Measurements from ENCODE around the gene ZBTB5. TPM values are rescaled to one million over a fixed set of nuclear protein-coding genes. Genes with fewer than 3 reads are reported as not detected.
A peak's percentile ranks its signal among the peaks of the same experiment; 100 is the strongest.

Gene ZBTB5
- total and polyA plus RNA-seq, 9 of the 15 experiments (the other 6 are each of a cell fraction or from before 2014, with no cell fraction given), result 2.3 to 43.2 (median 15.5) TPM

DNA sequence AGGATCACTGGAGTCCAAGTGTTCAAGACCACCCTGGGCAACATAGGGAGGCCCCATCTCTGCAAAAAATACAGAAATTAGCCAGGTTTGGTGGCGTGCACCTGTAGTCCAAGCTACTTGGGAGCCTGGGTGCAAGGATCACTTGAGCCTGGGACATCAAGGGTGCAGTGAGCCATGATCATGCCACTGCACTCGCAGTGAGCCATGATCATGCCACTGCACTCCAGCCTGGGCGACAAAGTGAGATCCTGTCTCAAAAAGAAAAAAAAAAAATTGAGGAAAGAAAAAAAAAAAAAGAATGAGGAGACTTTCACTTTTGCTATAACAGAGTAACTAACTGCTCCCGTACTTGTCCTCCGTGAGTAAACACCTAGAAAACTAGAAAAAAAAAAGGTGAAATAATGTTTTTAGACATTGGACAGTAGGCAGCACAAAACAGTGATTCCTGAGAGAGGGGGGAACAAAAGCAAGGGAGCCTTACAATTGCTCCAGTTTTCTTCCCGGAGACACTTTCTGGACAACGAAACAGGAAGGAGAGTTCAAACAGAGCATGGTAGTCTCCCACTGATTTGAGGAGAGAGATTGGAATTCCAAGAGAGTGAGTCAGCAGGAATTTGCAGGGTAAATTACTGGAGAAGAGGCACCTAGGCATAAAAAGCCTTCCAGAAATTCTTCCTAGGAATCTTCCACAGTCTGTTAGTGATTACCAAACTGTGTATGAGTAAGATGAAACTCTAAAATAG, 6.9 kb upstream of the ZBTB5 start (continued):
- TF ChIP-seq, protein P1, sequence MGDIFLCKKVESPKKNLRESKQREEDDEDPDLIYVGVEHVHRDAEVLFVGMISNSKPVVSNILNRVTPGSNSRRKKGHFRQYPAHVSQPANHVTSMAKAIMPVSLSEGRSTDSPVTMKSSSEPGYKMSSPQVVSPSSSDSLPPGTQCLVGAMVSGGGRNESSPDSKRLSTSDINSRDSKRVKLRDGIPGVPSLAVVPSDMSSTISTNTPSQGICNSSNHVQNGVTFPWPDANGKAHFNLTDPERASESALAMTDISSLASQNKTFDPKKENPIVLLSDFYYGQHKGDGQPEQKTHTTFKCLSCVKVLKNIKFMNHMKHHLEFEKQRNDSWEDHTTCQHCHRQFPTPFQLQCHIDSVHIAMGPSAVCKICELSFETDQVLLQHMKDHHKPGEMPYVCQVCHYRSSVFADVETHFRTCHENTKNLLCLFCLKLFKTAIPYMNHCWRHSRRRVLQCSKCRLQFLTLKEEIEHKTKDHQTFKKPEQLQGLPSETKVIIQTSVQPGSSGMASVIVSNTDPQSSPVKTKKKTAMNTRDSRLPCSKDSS (IDR thresholded peaks at IDR 0.05; ENCODE audit: low read depth, partially characterized antibody), result no peak
- TF ChIP-seq HOXB6 (CRISPR knock-in tag; IDR thresholded peaks at IDR 0.05; ENCODE audit: borderline replicate concordance), result no peak
- TF ChIP-seq TFAM (CRISPR knock-in tag; conservative IDR thresholded peaks at IDR 0.05), result no peak
- TF ChIP-seq ZNF384 (IDR thresholded peaks at IDR 0.05; ENCODE audit: low read depth, low read length), result 0 out of 2 replicates have a peak, but pooled peaks have one; percentile 11
- TF ChIP-seq NFE2L1 (tag; IDR thresholded peaks at IDR 0.05; ENCODE audit: borderline replicate concordance, low read depth), result peak; percentile 58
- no peak for TF ChIP-seq TCF7 (IDR thresholded peaks at IDR 0.05; ENCODE audit: borderline replicate concordance)
- no peak for TF ChIP-seq RBM15 (IDR thresholded peaks at IDR 0.05; ENCODE audit: insufficient read depth, low read length)
- TF ChIP-seq, protein P2, sequence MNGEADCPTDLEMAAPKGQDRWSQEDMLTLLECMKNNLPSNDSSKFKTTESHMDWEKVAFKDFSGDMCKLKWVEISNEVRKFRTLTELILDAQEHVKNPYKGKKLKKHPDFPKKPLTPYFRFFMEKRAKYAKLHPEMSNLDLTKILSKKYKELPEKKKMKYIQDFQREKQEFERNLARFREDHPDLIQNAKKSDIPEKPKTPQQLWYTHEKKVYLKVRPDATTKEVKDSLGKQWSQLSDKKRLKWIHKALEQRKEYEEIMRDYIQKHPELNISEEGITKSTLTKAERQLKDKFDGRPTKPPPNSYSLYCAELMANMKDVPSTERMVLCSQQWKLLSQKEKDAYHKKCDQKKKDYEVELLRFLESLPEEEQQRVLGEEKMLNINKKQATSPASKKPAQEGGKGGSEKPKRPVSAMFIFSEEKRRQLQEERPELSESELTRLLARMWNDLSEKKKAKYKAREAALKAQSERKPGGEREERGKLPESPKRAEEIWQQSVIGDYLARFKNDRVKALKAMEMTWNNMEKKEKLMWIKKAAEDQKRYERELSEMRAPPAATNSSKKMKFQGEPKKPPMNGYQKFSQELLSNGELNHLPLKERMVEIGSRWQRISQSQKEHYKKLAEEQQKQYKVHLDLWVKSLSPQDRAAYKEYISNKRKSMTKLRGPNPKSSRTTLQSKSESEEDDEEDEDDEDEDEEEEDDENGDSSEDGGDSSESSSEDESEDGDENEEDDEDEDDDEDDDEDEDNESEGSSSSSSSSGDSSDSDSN (IDR thresholded peaks at IDR 0.05; ENCODE audit: borderline replicate concordance in 1 of 2, low read depth in 2 of 2, low read length in 2 of 2), result no peak
- TF ChIP-seq DPF2 (IDR thresholded peaks at IDR 0.05), result peak; percentile 31; the same call in 1 of the 2 replicates
- TF ChIP-seq HNRNPL (IDR thresholded peaks at IDR 0.05; ENCODE audit: low read depth, low read length), result no peak
- TF ChIP-seq CHD4 (IDR thresholded peaks at IDR 0.05; ENCODE audit: insufficient read depth, insufficient replicate concordance, low read depth, low read length, poor library complexity, severe bottlenecking), result no peak
- TF ChIP-seq NCOA4 (IDR thresholded peaks at IDR 0.05; ENCODE audit: partially characterized antibody), result no peak
- TF ChIP-seq, protein P3, sequence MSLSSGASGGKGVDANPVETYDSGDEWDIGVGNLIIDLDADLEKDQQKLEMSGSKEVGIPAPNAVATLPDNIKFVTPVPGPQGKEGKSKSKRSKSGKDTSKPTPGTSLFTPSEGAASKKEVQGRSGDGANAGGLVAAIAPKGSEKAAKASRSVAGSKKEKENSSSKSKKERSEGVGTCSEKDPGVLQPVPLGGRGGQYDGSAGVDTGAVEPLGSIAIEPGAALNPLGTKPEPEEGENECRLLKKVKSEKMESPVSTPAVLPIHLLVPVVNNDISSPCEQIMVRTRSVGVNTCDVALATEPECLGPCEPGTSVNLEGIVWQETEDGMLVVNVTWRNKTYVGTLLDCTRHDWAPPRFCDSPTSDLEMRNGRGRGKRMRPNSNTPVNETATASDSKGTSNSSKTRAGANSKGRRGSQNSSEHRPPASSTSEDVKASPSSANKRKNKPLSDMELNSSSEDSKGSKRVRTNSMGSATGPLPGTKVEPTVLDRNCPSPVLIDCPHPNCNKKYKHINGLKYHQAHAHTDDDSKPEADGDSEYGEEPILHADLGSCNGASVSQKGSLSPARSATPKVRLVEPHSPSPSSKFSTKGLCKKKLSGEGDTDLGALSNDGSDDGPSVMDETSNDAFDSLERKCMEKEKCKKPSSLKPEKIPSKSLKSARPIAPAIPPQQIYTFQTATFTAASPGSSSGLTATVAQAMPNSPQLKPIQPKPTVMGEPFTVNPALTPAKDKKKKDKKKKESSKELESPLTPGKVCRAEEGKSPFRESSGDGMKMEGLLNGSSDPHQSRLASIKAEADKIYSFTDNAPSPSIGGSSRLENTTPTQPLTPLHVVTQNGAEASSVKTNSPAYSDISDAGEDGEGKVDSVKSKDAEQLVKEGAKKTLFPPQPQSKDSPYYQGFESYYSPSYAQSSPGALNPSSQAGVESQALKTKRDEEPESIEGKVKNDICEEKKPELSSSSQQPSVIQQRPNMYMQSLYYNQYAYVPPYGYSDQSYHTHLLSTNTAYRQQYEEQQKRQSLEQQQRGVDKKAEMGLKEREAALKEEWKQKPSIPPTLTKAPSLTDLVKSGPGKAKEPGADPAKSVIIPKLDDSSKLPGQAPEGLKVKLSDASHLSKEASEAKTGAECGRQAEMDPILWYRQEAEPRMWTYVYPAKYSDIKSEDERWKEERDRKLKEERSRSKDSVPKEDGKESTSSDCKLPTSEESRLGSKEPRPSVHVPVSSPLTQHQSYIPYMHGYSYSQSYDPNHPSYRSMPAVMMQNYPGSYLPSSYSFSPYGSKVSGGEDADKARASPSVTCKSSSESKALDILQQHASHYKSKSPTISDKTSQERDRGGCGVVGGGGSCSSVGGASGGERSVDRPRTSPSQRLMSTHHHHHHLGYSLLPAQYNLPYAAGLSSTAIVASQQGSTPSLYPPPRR (CRISPR knock-in tag; IDR thresholded peaks at IDR 0.05; ENCODE audit: borderline replicate concordance), result no peak
- no peak for TF ChIP-seq RB1 (IDR thresholded peaks at IDR 0.05; ENCODE audit: low read depth)
- TF ChIP-seq RBM39 (optimal IDR thresholded peaks at IDR 0.05; ENCODE audit: low read depth, low read length), result no peak

Measured in K562 (cell line).